ENCODE measurements around the gene CRIP1.

The CRIP1 gene

DNA sequence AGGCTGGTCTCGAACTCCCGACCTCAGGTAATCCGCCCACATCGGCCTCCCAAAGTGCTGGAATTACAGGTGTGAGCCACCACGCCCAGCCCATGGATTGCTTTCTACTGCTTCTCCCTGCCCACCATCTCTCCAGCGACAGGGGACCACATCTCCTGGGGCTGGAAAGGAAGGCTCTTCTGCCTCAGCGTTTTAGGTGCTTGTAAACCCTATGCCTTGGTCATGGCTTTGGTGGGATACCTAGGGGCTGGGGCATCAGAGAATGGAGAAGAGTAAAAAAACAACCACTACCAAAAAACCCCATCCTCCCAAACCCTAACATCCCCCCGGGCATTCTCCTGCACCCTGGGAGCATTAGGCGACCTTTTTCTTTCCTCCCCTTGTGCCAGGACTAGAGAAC is 38.6 kb downstream of the CRIP1 start:
- no peak overlapping the region for H2AFZ ChIP-seq (ENCODE audit: low read depth, low read length, severe bottlenecking)
- H3K4me2 ChIP-seq (ENCODE audit: low read depth, low read length, poor library complexity, severe bottlenecking): no peak overlapping the region
- H3K27me3 ChIP-seq (ENCODE audit: low read length): 0 out of 2 replicates have a peak, but pooled peaks cover 2% of the 10 kb centered on the region

DNA sequence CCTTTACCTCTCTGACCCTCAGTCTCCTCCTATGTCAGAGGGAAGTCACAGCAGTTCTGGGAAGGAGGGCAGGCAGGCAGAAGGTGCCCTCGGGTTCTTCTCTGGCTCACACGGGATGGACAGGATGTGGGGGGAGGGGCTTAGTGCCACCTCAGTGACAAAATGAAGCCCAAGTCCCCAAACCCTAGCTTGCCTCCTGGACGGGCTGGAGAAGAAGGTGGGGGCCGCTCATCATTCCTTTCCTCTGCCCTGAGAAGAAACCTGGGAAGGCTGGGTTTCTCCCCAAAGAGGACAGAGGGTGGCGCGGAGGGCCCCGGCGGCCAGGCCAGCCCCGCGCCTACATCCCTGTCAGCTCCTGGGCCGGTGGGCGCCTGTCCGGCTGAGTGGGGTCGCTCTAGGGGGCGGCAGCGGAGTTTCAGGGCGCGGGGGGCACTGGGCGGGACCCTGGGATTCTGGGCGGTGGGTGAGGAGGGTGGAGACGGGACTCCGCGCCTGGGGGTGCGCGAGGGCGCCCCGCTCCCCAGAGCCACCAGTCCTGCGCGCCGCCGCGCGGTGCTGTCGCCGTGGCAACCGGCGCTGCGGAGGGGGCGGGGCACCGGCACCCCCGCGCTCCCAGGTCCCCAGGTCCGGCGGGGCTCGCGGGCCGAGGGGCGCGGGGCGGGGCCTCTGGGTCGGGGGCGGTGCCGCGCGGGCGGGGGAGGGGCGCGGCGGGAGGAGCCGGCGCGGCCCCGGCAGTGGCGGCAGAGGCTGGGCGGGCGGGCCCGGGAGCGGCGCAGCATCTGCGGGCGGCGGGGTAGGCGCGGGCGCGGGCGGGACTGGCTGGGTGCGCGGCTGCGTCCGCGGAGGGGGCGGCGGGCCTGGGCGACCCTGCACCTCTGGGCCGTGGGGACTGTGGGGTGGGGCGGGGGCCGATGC is 39.4 kb downstream of the CRIP1 start, which contains the start of gene TMEM121:
TSS of gene TMEM121 (plus strand) at position 723 of the 915 bp plus-strand sequence. CDS start 2,252 bp downstream, outside the sequence.
- Histone ChIP-seq H2AFZ (ENCODE audit: low read depth, low read length, severe bottlenecking) (no peak within 1 kb of the TSS), H3K27me3 (ENCODE audit: low read length) (0 out of 2 replicates have a peak, but pooled peaks cover 2% of the 10 kb centered on the region), H3K4me3 (ENCODE audit: insufficient read depth, low read length, poor library complexity, severe bottlenecking) (no peak within 1 kb of the TSS), H3K4me2 (ENCODE audit: low read depth, low read length, poor library complexity, severe bottlenecking) (peak within 1 kb of the TSS; percentile 39), H3K36me3 (ENCODE audit: low read length) (no peaks in the 10 kb centered on the region), H3F3A (ENCODE audit: insufficient read depth) (0 out of 2 replicates have a peak, but pooled peaks cover 7% of the 10 kb centered on the region), H3K79me2 (ENCODE audit: insufficient read depth, low read length) (no peaks in the 10 kb centered on the region), H4K20me1 (ENCODE audit: low read depth, low read length) (no peaks in the 10 kb centered on the region), H3K27ac (ENCODE audit: low read depth, low read length) (no peak within 1 kb of the TSS), H3K9ac (ENCODE audit: low read length) (no peak within 1 kb of the TSS), H3K9me3 (ENCODE audit: insufficient read depth, low read length) (no peaks in the 10 kb centered on the region), H3K9me2 (replicated peaks; ENCODE audit: insufficient read depth, low read length) (no peaks in the 10 kb centered on the region)
- TF ChIP-seq, protein P1, sequence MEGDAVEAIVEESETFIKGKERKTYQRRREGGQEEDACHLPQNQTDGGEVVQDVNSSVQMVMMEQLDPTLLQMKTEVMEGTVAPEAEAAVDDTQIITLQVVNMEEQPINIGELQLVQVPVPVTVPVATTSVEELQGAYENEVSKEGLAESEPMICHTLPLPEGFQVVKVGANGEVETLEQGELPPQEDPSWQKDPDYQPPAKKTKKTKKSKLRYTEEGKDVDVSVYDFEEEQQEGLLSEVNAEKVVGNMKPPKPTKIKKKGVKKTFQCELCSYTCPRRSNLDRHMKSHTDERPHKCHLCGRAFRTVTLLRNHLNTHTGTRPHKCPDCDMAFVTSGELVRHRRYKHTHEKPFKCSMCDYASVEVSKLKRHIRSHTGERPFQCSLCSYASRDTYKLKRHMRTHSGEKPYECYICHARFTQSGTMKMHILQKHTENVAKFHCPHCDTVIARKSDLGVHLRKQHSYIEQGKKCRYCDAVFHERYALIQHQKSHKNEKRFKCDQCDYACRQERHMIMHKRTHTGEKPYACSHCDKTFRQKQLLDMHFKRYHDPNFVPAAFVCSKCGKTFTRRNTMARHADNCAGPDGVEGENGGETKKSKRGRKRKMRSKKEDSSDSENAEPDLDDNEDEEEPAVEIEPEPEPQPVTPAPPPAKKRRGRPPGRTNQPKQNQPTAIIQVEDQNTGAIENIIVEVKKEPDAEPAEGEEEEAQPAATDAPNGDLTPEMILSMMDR (IDR thresholded peaks at IDR 0.05; ENCODE audit: insufficient read depth, low read length, poor library complexity, severe bottlenecking): no peak
- 0 out of 2 replicates have a peak, but pooled peaks have one; percentile 45 for TF ChIP-seq EZH2phosphoT487 (conservative IDR thresholded peaks at IDR 0.05; ENCODE audit: low read length)

More for the DNA sequence above, 38.6 kb downstream of the CRIP1 start:
- Histone ChIP-seq H3F3A (ENCODE audit: insufficient read depth) (0 out of 2 replicates have a peak, but pooled peaks cover 7% of the 10 kb centered on the region), H3K9ac (ENCODE audit: low read length) (no peak overlapping the region), H3K79me2 (ENCODE audit: insufficient read depth, low read length) (no peaks in the 10 kb centered on the region), H3K9me2 (replicated peaks; ENCODE audit: insufficient read depth, low read length) (no peaks in the 10 kb centered on the region), H3K36me3 (ENCODE audit: low read length) (no peaks in the 10 kb centered on the region), H4K20me1 (ENCODE audit: low read depth, low read length) (no peaks in the 10 kb centered on the region), H3K9me3 (ENCODE audit: insufficient read depth, low read length) (no peaks in the 10 kb centered on the region), H3K4me3 (ENCODE audit: insufficient read depth, low read length, poor library complexity, severe bottlenecking) (no peak overlapping the region), H3K27ac (ENCODE audit: low read depth, low read length) (no peak overlapping the region)
- no peak for TF ChIP-seq EZH2phosphoT487 (conservative IDR thresholded peaks at IDR 0.05; ENCODE audit: low read length)
- TF ChIP-seq, protein P1 (IDR thresholded peaks at IDR 0.05; ENCODE audit: insufficient read depth, low read length, poor library complexity, severe bottlenecking): no peak

DNA sequence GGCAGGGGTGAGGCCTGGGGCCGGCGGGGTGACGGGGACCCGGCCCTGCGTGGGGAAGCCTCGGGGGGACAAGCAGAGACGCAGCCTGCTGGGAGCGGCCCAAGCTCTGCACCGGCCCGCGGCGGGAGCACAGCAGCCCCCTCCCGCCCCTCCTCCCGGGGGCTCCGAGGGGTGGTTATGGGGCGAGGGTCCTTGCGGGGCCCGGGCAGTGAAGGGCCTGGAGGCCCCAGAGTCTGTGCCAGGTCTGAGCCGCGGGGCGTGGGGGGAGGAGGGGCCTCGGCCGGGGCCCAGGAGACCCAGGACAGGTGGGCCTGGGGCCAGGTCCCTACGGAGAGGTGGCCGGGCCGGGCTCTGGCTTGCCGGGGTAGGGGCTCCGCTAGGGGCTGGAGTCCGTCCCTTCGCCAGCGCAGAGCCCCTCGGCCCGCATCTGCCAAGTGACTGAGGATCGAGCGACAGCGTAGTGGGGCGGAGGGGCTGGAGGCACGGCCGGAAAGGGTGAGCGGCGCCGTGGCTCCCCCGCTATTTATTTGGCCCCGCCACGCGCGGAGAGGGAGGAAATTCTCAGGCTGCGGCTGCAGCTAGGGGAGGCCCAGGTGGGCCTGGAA is 40.2 kb downstream of the CRIP1 start:
- no peaks in the 10 kb centered on the region for H3K9me2 ChIP-seq (replicated peaks; ENCODE audit: insufficient read depth, low read length)
- H3F3A ChIP-seq (ENCODE audit: insufficient read depth): 0 out of 2 replicates have a peak, but pooled peaks cover 7% of the 10 kb centered on the region
- no peak for TF ChIP-seq EZH2phosphoT487 (conservative IDR thresholded peaks at IDR 0.05; ENCODE audit: low read length)
- TF ChIP-seq, protein P1 (IDR thresholded peaks at IDR 0.05; ENCODE audit: insufficient read depth, low read length, poor library complexity, severe bottlenecking): no peak
- no peaks in the 10 kb centered on the region for H3K36me3 ChIP-seq (ENCODE audit: low read length)
- no peaks in the 10 kb centered on the region for H3K79me2 ChIP-seq (ENCODE audit: insufficient read depth, low read length)
- no peaks in the 10 kb centered on the region for H3K9me3 ChIP-seq (ENCODE audit: insufficient read depth, low read length)
- no peak overlapping the region for H3K4me3 ChIP-seq (ENCODE audit: insufficient read depth, low read length, poor library complexity, severe bottlenecking)
- H4K20me1 ChIP-seq (ENCODE audit: low read depth, low read length): no peaks in the 10 kb centered on the region
- H3K27me3 ChIP-seq (ENCODE audit: low read length): 0 out of 2 replicates have a peak, but pooled peaks cover 2% of the 10 kb centered on the region
- H3K4me2 ChIP-seq (ENCODE audit: low read depth, low read length, poor library complexity, severe bottlenecking): peak overlapping the region; percentile 39
- no peak overlapping the region for H3K27ac ChIP-seq (ENCODE audit: low read depth, low read length)
- no peak overlapping the region for H3K9ac ChIP-seq (ENCODE audit: low read length)
- H2AFZ ChIP-seq (ENCODE audit: low read depth, low read length, severe bottlenecking): no peak overlapping the region

All from SU-DHL-6 (cell line).